Fibroblast of skin of left biceps (primary cell): ENCODE measurements around the gene SCUBE1.

Experiments
- DNase-seq, 2 experiments: peaks; one replicate each; pipeline ENCODE4 v3.0.0-alpha.2; 2013; ENCODE audit warnings: low read depth in 2 of 2

The SCUBE1 gene

DNA sequence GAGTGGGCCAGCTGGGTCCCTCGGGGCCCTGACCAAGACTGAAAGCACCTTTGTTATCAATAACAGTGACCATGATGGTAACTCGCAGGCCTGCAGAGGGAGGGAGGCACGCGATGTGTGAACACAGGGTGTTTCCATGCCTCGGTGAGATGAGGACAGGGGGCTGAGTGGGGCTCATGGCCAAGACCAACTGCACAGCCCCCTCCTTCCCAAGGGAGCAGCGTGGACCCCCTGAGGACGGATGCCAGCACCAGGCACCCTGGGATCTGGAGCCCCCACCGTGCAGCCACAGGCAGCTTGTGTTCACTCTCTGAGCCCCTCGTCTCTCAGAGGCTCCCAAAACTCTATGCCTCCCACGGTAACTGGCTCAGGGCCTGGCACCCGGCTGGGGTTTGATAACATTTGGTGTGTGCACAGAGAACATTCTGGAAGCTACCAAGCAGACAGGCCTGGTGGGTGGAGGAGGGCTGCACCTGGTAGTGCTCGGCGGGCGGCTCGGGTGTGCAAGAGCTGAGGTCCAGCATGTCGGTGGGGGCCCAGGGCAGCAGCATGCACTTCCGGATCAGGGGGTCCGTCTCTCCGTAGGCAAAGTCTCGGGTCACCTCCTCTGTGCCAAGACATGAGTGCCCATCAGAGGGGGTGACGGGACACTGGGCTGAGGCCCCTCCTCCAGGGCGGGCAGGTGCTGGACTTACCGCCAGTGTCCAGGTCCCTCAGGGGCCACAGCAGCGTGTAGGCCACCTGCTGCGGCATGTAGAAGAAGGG lies 163.8 kb downstream of the SCUBE1 start:
- no peak for DNase-seq

DNA sequence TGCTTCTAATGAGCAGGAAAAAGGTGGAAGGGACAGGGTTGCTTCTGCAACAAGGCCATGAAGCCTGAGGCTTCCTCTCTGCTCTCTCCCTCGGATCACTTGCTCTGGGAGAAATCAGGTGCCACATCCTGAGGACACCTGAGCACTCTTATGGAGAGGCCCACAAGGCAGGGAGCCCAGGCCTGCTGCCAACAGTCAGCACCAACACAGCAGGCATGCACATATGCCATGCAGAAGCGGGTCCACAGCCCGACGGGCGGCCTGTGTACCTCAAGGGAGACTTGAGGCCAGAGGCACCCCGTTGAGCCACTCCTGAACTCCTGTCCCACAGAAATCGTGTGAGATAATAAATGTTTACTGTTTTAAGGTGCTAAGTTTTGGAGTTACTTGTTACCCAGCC lies 165.7 kb downstream of the SCUBE1 start:
- DNase-seq, result no peak

DNA sequence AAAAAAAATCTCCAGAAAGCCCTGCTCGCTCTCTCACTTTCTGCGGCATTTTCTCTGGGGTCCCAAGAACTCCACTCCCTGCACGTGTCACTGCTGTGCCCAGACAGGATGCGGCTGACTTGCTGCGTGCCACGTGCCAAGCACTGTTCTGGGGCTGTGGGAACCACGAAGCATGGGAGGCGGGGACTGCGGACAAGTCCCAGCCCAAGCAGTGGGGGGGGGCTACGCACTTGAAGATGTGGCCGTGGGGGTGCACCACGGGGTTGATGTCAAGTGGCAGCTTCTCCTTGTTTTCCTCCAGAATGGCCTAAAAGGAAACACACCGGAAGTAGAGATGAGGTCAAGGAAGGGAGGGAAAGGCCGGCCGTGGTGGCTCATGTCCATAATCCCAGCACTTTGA lies 167.1 kb downstream of the SCUBE1 start:
- DNase-seq, result no peak

DNA sequence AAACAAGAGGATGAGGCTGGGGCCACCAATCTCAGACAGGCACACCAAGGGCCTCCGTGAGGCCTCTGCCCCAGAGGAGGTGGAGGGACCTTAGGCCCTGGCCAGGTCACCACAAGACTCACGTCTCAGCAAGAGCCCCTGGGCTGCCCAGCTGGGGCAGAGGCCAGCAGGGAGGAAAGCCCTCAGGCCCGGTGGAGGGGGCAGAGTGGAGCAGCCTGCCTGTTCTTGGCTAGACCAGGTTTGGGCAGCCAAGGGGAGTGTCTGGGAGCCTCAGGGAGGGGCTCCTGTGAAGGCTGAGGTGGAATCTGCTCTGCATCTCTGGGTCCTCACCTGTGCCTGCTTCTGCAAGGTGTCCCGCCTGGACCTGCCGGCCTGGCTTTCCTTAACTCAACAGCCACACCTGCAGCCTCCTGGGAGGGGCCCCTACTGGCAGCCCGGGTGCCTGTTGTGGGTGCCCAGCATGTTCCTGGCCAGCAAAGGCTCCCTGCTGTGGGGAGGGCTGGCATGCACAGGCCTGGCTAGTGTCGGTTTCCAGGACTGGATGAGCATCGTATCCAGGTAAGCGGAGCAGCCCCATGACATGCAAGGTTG lies 168.1 kb downstream of the SCUBE1 start:
- DNase-seq, result no peak

GRCh38 chr22:43173976-43174720 lies 169.0 kb downstream of the SCUBE1 start:
- DNase-seq, result no peak

GRCh38 chr22:43173566-43173965 lies 169.6 kb downstream of the SCUBE1 start:
- no peak for DNase-seq

DNA sequence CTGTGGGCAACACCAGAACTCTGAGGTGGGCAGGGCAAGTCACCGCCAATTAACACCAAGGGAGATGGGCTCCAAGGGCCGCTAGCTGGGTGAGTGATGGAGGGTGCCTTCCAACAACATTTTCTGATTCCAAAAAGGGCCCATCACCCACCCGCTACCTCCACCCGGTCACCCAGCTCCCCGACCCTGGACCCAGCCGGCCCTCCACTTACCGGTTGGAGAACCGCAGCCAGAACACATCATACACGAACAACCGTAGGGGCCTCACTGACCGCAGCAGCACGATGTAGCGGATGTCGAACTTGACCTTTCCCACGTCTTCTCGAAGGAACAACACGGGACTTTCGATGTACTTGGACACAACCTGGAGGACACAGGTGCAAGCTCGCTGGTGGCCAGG lies 171.0 kb downstream of the SCUBE1 start:
- DNase-seq, result no peak

DNA sequence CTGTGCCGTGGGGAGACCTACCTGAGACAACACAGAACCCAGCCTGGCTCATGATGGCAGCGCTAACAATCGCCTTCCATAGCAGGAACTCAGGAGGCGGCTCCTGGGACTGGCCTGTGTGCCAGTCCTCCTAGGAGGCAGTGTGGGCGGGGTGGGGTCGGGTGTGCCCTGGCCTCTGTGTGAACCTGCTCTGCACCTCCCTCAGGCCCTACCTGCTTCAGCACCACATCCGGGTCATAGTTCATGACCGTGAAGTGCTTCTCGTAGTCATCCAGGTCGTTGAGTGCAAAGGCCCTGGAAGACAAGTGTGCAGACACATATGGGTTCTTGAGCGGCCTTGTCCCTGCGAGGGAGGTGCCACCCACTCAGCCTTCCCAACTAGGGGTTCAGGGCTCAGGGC lies 171.6 kb downstream of the SCUBE1 start:
- DNase-seq, result no peak

- no peak for DNase-seq
Observed at GRCh38 chr22:43171019-43171491, 172.1 kb downstream of the SCUBE1 start.

- no peak for DNase-seq
Observed at GRCh38 chr22:43170131-43170480, 173.1 kb downstream of the SCUBE1 start.

GRCh38 chr22:43169310-43170130 lies 173.7 kb downstream of the SCUBE1 start:
- no peak for DNase-seq

DNA sequence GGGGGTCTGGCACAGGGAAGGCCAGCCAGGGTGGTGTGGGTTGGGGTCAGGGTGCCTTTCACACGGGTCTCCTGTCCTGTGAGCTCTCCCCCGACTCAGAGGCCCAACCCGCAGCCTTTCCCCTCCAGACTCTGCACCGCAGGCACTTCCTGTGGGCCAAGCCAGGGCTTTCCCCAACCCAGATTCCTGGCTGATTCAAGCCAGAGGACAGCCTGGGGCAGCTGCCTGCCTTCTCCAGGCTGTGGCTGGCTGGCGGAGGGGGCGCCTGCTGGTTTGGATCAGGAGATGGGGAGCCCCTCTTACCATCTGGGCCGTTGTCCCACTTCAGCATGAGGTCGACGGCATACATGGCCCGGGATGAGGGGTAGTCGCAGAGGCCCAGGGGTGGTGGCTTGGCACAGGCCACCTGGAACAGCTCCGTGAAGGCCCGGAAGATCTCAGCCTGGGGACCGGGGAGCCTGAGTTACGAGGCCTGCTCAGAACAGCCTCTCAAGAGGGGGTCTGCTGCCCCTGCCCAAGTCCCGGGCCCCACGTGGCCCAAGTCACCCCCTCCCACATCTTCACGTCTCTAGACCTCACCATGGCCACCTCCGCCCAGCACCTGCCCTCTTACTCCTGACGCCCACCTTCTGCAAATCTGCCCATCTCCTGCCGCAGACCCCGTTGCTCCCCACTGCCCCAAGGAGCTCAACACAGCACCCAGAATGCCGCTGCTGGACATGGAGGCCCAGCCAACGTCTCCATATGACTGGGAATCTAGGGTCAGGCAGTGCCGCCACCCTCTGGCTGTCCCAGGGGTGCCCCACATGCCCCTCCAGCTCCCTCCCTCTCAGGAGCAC lies 174.5 kb downstream of the SCUBE1 start:
- DNase-seq, result no peak

- no peak for DNase-seq
Observed at GRCh38 chr22:43167001-43167589, 176.1 kb downstream of the SCUBE1 start.

DNA sequence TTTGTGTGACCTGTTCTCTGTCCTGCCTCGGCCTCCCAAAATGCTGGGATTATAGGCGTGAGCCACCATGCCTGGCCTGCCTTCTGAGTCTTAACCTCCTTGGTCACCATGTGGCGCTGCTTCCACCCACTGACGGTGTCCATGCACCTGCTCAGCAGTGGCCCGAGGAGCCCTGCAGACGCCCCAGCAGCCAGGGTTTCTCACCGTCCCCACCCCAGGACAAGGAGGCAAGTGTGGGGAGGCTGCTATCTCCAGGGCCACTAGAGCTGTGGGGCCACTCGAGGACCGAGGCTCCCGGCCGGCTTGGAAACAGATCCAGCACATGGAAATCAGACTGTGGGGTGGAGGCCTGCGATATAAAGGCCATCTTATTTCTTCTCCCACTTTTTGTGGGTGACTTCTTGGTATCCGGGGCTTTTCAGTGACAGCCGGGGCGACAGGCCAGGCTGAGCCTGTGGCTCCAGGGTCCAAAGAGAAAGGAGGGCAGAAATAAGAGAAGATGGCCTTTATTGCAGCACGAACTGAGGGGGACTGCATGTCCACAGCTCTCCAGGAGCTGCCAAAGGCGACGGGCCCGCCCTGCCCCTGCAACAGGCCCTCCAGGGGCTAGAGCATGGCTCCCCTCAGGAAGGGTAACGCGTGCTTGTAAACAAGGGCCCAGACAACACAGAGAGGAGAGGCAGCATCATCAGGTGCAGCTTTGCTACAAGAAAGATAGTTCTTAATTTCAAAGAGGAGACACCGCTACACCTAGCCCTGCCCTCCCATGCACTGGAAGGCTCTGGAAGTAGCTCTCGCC lies 176.8 kb downstream of the SCUBE1 start:
- no peak for DNase-seq

- DNase-seq, result no peak
Observed at GRCh38 chr22:43164636-43165035, 178.5 kb downstream of the SCUBE1 start.

DNA sequence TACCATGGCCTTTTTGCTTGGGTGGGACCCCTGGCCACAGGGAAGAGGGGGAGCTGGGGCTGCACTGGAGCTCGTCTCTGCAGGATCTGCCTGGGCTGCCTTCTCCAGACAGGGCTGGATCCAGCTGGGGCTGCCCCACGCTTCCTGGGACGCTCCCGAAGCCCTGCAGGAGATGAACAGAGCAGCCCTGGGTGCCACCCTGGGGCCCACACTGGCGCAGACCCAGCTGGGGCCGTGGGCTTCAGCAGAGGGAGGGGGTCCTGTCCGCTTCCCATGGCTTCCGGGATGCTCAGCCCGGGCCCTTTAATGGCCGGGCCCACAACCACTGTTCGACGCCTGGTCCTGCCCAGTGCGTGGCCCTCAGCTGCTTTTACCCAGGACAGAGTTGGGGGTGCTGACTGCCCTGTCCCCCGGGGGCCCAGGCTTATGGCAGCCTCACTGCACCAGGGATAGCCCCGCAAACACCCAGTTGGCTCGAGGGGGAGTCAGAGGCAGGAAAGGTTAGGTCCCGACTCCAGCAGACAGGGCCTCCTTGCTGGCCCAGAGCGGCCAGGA lies 179.9 kb downstream of the SCUBE1 start:
- DNase-seq, result no peak

DNA sequence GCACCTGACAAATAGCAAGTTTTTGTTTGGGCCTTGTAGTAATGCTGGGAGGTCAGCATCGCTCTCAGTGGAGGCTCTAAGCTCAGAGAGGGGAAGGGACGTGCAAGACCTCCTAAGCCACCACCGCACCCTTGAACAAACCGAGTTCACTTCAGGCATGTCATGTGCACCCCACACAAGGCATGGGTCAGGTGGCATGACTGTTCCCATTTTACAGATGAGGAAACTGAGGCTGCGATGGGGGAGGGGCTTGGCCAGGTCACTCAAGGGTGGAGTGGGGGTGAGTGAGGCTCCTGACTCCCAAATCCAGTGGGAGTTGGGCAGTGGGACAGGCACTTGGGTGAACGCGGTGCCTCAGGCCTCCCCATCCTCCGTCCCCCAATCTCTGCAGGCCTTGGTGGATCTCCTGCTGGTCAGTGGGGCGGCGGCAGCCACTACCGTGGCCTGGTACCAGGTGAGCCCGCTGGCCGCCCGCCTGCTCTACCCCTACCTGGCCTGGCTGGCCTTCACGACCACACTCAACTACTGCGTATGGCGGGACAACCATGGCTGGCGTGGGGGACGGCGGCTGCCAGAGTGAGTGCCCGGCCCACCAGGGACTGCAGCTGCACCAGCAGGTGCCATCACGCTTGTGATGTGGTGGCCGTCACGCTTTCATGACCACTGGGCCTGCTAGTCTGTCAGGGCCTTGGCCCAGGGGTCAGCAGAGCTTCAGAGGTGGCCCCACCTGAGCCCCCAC lies 180.6 kb downstream of the SCUBE1 start:
- no peak for DNase-seq

GRCh38 chr22:43160497-43161126 lies 182.6 kb downstream of the SCUBE1 start:
- DNase-seq, result no peak
